ENCODE data around the gene TMEM87B. TPM values are rescaled to one million over a fixed set of nuclear protein-coding genes. Genes with fewer than 3 reads are reported as not detected.
"Not testable (repeated sequence)": the region's sequence is repeated elsewhere in the genome, so short reads cannot be mapped to it uniquely, and the experiment has no call there.

The TMEM87B gene
- total RNA-seq, 2 donors from 2014 or later, result 28.3 to 42.7 TPM

GRCh38 chr2:112093216-112093615 lies 38.1 kb downstream of the TMEM87B start:
- no peak for DNase-seq (ENCODE audit: low spot score)
- intact Hi-C loops (cut with DNase I), result no loop called here

GRCh38 chr2:112095681-112096080 lies 40.6 kb downstream of the TMEM87B start:
- intact Hi-C loops (cut with DNase I), result no loop called here

GRCh38 chr2:112096098-112096497 lies 41.0 kb downstream of the TMEM87B start:
- intact Hi-C loops (cut with DNase I), result no loop called here
- DNase-seq (ENCODE audit: low spot score), result no peak

More at GRCh38 chr2:112095681-112096080, 40.6 kb downstream of the TMEM87B start:
- DNase-seq (ENCODE audit: low spot score), result no peak

GRCh38 chr2:112108178-112108832 lies 53.2 kb downstream of the TMEM87B start:
- no peak for DNase-seq (ENCODE audit: low spot score)
- intact Hi-C loops (cut with DNase I), result no loop called here

GRCh38 chr2:112109278-112109677 lies 54.2 kb downstream of the TMEM87B start:
- intact Hi-C loops (cut with DNase I), result no loop called here
- no peak for DNase-seq (ENCODE audit: low spot score)

- DNase-seq (ENCODE audit: low spot score), result no peak
- intact Hi-C loops (cut with DNase I), result no loop called here
Measured at GRCh38 chr2:112110966-112111365, 55.9 kb downstream of the TMEM87B start.

- DNase-seq (ENCODE audit: low spot score); intact Hi-C loops (cut with DNase I): not testable (repeated sequence)
Measured at GRCh38 chr2:112113354-112113753, 58.3 kb downstream of the TMEM87B start.

GRCh38 chr2:112118148-112118547 lies 63.1 kb downstream of the TMEM87B start:
- intact Hi-C loops (cut with DNase I), result no loop called here
- DNase-seq (ENCODE audit: low spot score), result no peak

GRCh38 chr2:112121682-112122254 lies 66.7 kb downstream of the TMEM87B start:
- intact Hi-C loops (cut with DNase I), result no loop called here
- no peak for DNase-seq (ENCODE audit: low spot score)

- DNase-seq (ENCODE audit: low spot score), result no peak
- intact Hi-C loops (cut with DNase I), result no loop called here
Measured at GRCh38 chr2:112129060-112129459, 74.0 kb downstream of the TMEM87B start.

GRCh38 chr2:112133344-112133743 lies 78.3 kb downstream of the TMEM87B start:
- intact Hi-C loops (cut with DNase I), result no loop called here
- no peak for DNase-seq (ENCODE audit: low spot score)

GRCh38 chr2:112134120-112134519 lies 79.1 kb downstream of the TMEM87B start:
- intact Hi-C loops (cut with DNase I), result no loop called here
- DNase-seq (ENCODE audit: low spot score), result no peak

GRCh38 chr2:112136096-112136495 lies 81.0 kb downstream of the TMEM87B start:
- no peak for DNase-seq (ENCODE audit: low spot score)
- intact Hi-C loops (cut with DNase I), result loop anchor here in 1 of 2 donors (1.0 kb wide), 1 partner anchor 46 kb away; no protein-coding TSS in a partner anchor

- DNase-seq (ENCODE audit: low spot score), result no peak
- intact Hi-C loops (cut with DNase I), result no loop called here
Measured at GRCh38 chr2:112137516-112138158, 82.6 kb downstream of the TMEM87B start.

GRCh38 chr2:112138159-112139032 lies 83.3 kb downstream of the TMEM87B start, which contains the start of gene FBLN7:
FBLN7 (plus strand) TSS chr2:112138385; CDS start chr2:112138656, 271 bp downstream.
- DNase-seq (ENCODE audit: low spot score), result no peak
- intact Hi-C loops (cut with DNase I), result no loop called here

- intact Hi-C loops (cut with DNase I); DNase-seq (ENCODE audit: low spot score): not testable (repeated sequence)
Measured at GRCh38 chr2:112139033-112139614, 84.1 kb downstream of the TMEM87B start.

- intact Hi-C loops (cut with DNase I), result loop anchor here in 1 of 2 donors (10.0 kb wide), 1 partner anchor 115 kb away; the partner anchor contains the start of gene ZC3H8
- not testable (repeated sequence) for DNase-seq (ENCODE audit: low spot score)
Measured at GRCh38 chr2:112139661-112140204, 84.7 kb downstream of the TMEM87B start.

- intact Hi-C loops (cut with DNase I), result loop anchor here in 1 of 2 donors (10.0 kb wide), 1 partner anchor 114 kb away; the partner anchor contains the start of gene ZC3H8
- DNase-seq (ENCODE audit: low spot score), result no peak
Measured at GRCh38 chr2:112140205-112140802, 85.2 kb downstream of the TMEM87B start.
